GM10248 (cell line): Measurements from ENCODE around the gene KMO.

ENCODE experiments used
- CTCF ChIA-PET: fragments of 300-600 bp; sonication (Branson Sonifier 250); formaldehyde crosslinking; extraction: SDS; loops from one replicate; lab custom pipeline; 2021; ENCODE audit warnings: antibody characterized with exemption; lab: Yijun Ruan, JAX
- POLR2A ChIA-PET: fragments of 350-650 bp; sonication (Branson Sonifier 250); formaldehyde crosslinking; extraction: SDS; loops from one replicate; lab custom pipeline; 2020; ENCODE audit warnings: antibody characterized with exemption; lab: Yijun Ruan, JAX
- DNase-seq: peaks from one replicate; pipeline ENCODE4 v3.0.0; 2012; ENCODE audit errors: extremely low spot score
- TF ChIP-seq, protein P1 (sequence below): IDR thresholded peaks from 2 replicates; pipeline ENCODE4 v1.5.1; 2012; ENCODE audit warnings: mild to moderate bottlenecking, low read depth; ENCODE audit errors: extremely low read depth, missing control alignments, control extremely low read depth

Gene KMO

DNA sequence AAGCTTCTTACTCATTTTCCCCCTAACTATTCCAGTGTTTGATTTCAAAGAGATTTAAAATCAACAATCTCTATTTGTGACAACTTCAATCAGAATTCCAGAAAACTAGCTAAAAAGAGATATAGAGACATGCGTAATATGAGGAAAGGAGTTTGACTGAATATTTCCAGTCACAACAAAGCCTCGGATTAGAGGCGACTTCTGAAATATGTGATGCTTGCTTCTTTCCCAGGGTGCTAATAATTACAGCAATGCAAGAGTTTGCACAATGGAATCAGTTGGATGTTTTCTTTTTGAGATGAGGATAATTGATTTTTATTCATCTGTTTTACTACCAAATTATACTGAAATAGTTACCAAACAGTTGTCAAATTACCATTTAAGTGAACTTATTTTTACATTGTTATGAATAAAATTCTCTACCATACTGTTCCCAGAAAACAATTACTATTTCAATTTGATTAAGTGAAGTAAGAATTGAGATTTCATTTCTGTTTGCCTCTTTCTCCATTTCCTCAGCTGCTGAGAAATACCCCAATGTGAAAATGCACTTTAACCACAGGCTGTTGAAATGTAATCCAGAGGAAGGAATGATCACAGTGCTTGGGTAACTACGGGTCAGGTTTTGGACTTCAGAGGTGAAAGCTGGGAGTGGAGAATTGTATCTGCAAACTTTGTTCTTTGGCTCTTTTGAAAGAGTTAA is 28.1 kb downstream of the KMO start:
- TF ChIP-seq, protein P1, sequence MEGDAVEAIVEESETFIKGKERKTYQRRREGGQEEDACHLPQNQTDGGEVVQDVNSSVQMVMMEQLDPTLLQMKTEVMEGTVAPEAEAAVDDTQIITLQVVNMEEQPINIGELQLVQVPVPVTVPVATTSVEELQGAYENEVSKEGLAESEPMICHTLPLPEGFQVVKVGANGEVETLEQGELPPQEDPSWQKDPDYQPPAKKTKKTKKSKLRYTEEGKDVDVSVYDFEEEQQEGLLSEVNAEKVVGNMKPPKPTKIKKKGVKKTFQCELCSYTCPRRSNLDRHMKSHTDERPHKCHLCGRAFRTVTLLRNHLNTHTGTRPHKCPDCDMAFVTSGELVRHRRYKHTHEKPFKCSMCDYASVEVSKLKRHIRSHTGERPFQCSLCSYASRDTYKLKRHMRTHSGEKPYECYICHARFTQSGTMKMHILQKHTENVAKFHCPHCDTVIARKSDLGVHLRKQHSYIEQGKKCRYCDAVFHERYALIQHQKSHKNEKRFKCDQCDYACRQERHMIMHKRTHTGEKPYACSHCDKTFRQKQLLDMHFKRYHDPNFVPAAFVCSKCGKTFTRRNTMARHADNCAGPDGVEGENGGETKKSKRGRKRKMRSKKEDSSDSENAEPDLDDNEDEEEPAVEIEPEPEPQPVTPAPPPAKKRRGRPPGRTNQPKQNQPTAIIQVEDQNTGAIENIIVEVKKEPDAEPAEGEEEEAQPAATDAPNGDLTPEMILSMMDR: no peak
- CTCF ChIA-PET: no interaction called here
- POLR2A ChIA-PET: no interaction called here
- no peak for DNase-seq

DNA sequence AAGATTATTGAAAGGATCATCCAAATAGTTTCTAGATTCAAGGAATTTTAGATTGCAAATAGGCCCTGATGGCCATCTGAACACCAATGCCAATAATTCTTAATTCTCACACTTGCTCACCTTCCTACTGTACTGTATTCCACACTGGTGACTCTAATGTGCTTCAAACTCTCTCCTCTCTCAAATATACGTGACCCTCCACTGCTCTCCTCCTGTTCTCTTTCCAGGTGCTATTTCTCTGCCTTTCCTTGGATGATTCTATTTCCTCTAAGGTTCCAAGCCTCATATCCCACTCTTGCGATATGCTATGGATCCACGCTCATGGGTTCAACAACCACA is 28.6 kb downstream of the KMO start:
- ChIA-PET POLR2A (no interaction called here), CTCF (no interaction called here)
- TF ChIP-seq, protein P1: no peak
- no peak for DNase-seq

DNA sequence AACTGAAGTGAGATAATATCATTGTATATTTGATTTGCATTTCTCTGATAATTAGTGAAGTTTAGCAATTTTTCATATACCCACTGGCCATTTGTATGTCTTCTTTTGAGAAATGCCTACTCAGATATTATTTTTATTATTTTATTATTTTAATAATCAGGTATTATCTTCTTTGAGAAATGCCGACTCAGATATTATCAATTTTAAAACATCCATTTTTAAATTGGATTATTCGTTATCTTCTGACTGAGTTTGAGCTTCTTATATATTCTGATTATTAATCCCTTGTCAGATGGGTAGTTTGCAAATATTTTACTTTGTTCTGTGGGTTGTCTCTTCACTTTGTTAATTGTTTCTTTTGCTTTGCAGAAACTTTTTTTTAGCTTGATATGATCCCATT is 37.7 kb downstream of the KMO start:
- ChIA-PET POLR2A (no interaction called here), CTCF (no interaction called here)
- DNase-seq: no peak
- TF ChIP-seq, protein P1: no peak

DNA sequence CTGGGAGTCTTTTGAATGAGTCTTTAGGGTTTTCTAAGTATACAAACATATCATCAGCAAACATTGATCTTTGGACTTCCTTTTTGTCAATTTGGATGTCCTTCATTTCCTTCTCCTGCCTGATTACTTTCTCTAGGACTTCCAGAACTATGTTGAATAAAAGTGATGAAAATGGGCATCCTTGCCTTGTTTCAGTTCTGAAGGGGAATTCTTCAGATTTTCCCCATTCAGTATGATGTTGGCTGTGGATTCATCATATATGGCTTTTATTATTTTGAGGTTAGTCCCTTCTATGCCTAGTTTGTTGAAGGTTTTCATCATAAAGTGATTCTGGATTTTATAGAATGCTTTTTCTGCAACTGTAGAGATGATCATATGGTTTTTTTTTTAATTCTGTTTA is 42.0 kb downstream of the KMO start:
- TF ChIP-seq, protein P1: no peak
- ChIA-PET POLR2A (no interaction called here), CTCF (no interaction called here)
- no peak for DNase-seq

DNA sequence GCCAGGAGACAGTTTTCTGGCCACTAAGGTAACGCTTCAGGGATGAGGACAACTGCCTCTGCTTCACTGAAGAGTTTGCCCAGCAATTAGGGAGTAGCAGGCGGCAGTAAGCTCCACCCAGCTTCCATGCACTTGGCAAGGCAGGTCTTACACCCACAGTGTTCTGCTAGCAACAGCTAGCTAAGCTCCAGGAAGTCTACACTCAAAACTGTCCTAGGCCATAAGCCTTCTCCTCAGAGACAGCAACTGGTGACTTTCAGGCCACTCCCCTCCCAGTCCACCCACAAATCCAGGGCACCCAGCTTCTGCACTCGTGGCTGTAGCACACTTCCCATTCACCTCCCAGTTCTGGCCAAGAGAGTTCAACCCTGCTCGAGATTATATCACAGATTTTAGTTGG is 47.3 kb downstream of the KMO start:
- TF ChIP-seq, protein P1: no peak
- ChIA-PET CTCF (interaction anchor here (1.3 to 2.5 kb wide), 6 partner anchors 11 to 48 kb away, joined by 3 to 10 read pairs (median 4); no protein-coding TSS in a partner anchor), POLR2A (no interaction called here)
- DNase-seq: no peak

DNA sequence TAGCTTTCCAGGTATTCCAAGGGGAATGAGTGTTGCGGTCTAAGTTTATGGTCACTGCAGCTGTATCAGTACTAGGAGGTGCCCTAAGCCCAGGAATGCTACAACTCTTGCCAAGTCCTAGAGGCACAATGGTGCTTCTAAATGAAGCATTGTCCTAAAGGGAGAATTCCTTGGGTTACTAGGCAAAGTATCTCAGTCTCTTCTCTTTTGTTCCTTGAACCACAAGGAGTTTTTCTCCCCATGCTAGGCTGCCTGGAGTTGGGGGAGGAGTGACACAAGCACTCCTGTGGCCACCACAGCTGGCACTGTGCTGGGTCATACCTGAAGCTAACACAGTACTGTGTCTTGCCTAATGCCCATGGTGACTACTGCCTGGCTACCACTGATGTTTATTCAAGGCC is 50.7 kb downstream of the KMO start:
- TF ChIP-seq, protein P1: no peak
- CTCF ChIA-PET: interaction anchor here (1.0 to 1.9 kb wide), 3 partner anchors 9 to 15 kb away, joined by 4 to 6 read pairs (median 4); no protein-coding TSS in a partner anchor
- POLR2A ChIA-PET: no interaction called here
- DNase-seq: no peak

DNA sequence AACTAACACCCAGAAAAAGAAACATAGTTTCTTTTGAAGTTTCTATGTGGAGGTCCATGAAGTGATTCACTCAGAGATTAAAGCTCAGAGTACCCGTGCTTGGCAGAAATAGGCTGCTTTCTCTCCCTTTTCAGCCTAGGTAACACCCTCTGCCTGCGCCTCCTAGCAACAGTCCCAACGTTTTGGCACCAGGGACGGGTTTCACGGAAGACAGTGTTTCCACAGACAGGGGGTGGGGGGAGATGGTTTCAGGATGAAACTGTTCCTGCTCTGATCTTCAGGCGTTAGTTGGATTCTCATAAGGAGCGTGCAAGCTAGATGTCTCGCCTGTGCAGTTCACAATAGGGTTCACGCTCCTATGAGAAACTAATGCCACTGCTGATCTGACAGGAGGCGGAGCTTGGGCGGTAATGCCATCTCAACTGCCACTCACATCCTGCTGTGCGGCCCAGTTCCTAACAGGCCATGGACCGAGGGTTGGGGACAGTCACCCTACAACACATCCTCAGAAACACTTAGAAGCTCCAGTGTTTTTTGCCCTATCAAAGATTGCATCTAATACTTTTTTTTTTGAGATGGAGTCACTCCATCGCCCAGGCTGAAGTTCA is 54.8 kb downstream of the KMO start:
- no peak for DNase-seq
- TF ChIP-seq, protein P1: no peak
- CTCF ChIA-PET: no interaction called here
- POLR2A ChIA-PET: no interaction called here
